Heart right ventricle (tissue), 16 donors: Measurements from ENCODE around the gene RHOV. TPM values are rescaled to one million over a fixed set of nuclear protein-coding genes. Genes with fewer than 3 reads are reported as not detected.

Experiments used
- ATAC-seq, 8 donors: fragments of 200-7000 bp; cut with Tn5 transposase; one replicate each; pipeline ENCODE4 v1.9.1; 2020; ENCODE audit warnings: mild to moderate bottlenecking in 8 of 8, moderate library complexity in 8 of 8, moderate number of reproducible peaks in 1 of 8
- DNase-seq, 2 donors: peaks; one replicate each; pipeline ENCODE4 v3.0.0-alpha.2; 2020
- H3K27ac ChIP-seq, 10 donors: fragments of 200-600 bp; sonication (generic) in 2 of 10; one replicate each; pipeline versions ENCODE4 v1.5.0 to v1.8.0; 2020 to 2022; ENCODE audit warnings: mild to moderate bottlenecking in 3 of 10
- H3K27me3 ChIP-seq, 7 donors: fragments of 200-600 bp; one replicate each; pipeline ENCODE4 v1.8.0; 2021 to 2022; ENCODE audit warnings: mild to moderate bottlenecking in 2 of 7
- H3K36me3 ChIP-seq, 9 donors: fragments of 200-600 bp; sonication (generic) in 1 of 9; one replicate each; pipeline versions ENCODE4 v1.5.0 to v1.8.0; 2020 to 2022; ENCODE audit warnings: mild to moderate bottlenecking in 2 of 9
- H3K4me1 ChIP-seq, 9 donors: fragments of 200-600 bp; sonication (generic) in 1 of 9; one replicate each; pipeline versions ENCODE4 v1.5.0 to v1.8.0; 2020 to 2022; ENCODE audit warnings: mild to moderate bottlenecking in 4 of 9
- H3K4me3 ChIP-seq, 10 donors: fragments of 200-600 bp; sonication (generic) in 2 of 10; one replicate each; pipeline versions ENCODE4 v1.5.0 to v1.8.0; 2020 to 2022; ENCODE audit warnings: mild to moderate bottlenecking in 7 of 10, moderate library complexity in 2 of 10
- H3K9me3 ChIP-seq, 11 donors: fragments of 200-600 bp in 10 of 11; sonication (generic) in 2 of 11; one replicate each; pipeline versions ENCODE4 v1.5.0 to v1.8.0; 2013 to 2022; ENCODE audit warnings: mild to moderate bottlenecking in 2 of 11, control low read depth in 1 of 11, moderate library complexity in 1 of 11
- CTCF ChIP-seq, 9 donors: fragments of 200-600 bp; sonication (generic) in 2 of 9; IDR thresholded peaks; one replicate each; pipeline versions ENCODE4 v1.5.0 to v1.8.0; 2021 to 2022; ENCODE audit warnings: antibody characterized with exemption in 9 of 9, mild to moderate bottlenecking in 5 of 9, moderate library complexity in 1 of 9
- WGBS, 2 donors: extraction: QIAGEN DNeasy Blood & Tissue Kit; methylation state at CpG; one replicate each; pipeline ENCODE4 v1.1.7; 2013; ENCODE audit warnings: inconsistent platforms in 1 of 2; 5-methylcytosine and 5-hydroxymethylcytosine counted together
- intact Hi-C, 10 donors: fragments of 100-400 bp; cut with DNase I; formaldehyde crosslinking; loops; one replicate each; pipeline versions ENCODE4 v1.11.1 to v1.14.2; 2022
- polyA plus RNA-seq, 2 donors: library from polyadenylated mRNA; stranded (reverse); fragments of 200-250 nt; gene quantifications; one replicate each; pipeline ENCODE4 v1.2.3, GENCODE V29; 2013
- total RNA-seq, 10 donors: library from RNA; stranded (reverse); fragmentation: NEBNext Ultra II Directional in 3 of 10; extraction: Animal tissue kit (Norgen Biotek cat#: 25700) in 3 of 10; gene quantifications; one replicate each; pipeline versions ENCODE4 v1.2.1 to v1.2.4, GENCODE V29; 2021 to 2023
- donor health status: Arrhythmogenic right ventricular cardiomyopathy.
- donor health status: ischemic (EF 13 %, LVEDD 7.1; RV severe dilation, severe dysfunction).
- donor health status: healthy with polysubstance abuse.
- donor health status: DM: no; HTN: yes; CAD: no.
- donor health status: DM: no; HTN: no; CAD: no.
- donor health status: ischemic (EF 25% LVEDD 6.9; RV normal size, moderate dysfunction).
- donor health status: ischemic (EF 25% LVEDD 5.7; RV mildly dilated, moderate dysfunction).
- donor health status: healthy.
- donor health status: DM: yes; HTN: yes; CAD: no.
- donor health status: Ischemic cardiomyopathy.
- donor health status: ischemic (EF 35%, LVEDD 5.7; RV mildly dilated, moderate dysfunction).
- donor health status: nonischemic (EF 11% LVEDD 7.7; RV severe dilation, severe dysfunction).
- donor health status: DM: yes; HTN: yes; CAD: no.
- donor health status: PGD.
- donor health status: ischemic (EF 29% LVEDD 5.4; RV normal size, mild dysfunction).
- donor health status: nonischemic (EF 23%, LVEDD 6.1; RV moderate dilation, normal function).

Gene RHOV
- total and polyA plus RNA-seq, 12 donors, result 0.03 TPM; not detected in 11

- no peak overlapping the region for H3K4me3 ChIP-seq
- TF ChIP-seq CTCF (IDR thresholded peaks at IDR 0.05), result peak; percentile 86 to 95 (median 93)
- intact Hi-C loops, result loop anchor here in 9 of 10 donors (2.0 to 10.0 kb wide), 6 partner anchors 35 to 330 kb away; partner anchors contain the start of gene VPS18 (in 6 of the 9)
- H3K4me1 ChIP-seq, result peaks cover 0 to 20% (median 0%) of the 10 kb centered on the region in 9 donors
- H3K27me3 ChIP-seq, result peaks cover 0 to 19% (median 0%) of the 10 kb centered on the region in 7 donors
- H3K9me3 ChIP-seq, result no peaks in the 10 kb centered on the region
- no peaks in the 10 kb centered on the region for H3K36me3 ChIP-seq
- no peak overlapping the region for H3K27ac ChIP-seq
- WGBS, 2 donors, result 24 to 25% methylated on average over 15 of the region's 15 CpGs
- DNase-seq (peak; percentile 57 to 73), ATAC-seq (peak; percentile 75 to 89 (median 84))
Observed at GRCh38 chr15:40857601-40858341, 16.3 kb downstream of the RHOV start.

DNA sequence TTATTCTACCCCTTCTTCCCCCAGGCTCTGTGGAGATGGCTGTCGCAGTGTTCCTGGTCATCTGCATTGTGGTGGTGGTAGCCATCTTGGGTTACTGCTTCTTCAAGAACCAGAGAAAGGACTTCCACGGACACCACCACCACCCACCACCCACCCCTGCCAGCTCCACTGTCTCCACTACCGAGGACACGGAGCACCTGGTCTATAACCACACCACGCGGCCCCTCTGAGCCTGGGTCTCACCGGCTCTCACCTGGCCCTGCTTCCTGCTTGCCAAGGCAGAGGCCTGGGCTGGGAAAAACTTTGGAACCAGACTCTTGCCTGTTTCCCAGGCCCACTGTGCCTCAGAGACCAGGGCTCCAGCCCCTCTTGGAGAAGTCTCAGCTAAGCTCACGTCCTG lies 17.3 kb downstream of the RHOV start:
- no peak for TF ChIP-seq CTCF (IDR thresholded peaks at IDR 0.05)
- Histone ChIP-seq H3K27ac (no peak overlapping the region), H3K9me3 (no peaks in the 10 kb centered on the region), H3K27me3 (peaks cover 0 to 19% (median 0%) of the 10 kb centered on the region in 7 donors), H3K36me3 (no peaks in the 10 kb centered on the region), H3K4me3 (no peak overlapping the region), H3K4me1 (peaks cover 0 to 20% (median 0%) of the 10 kb centered on the region in 9 donors)
- ATAC-seq (no peak), DNase-seq (no peak)
- WGBS, 2 donors, result 70 to 76% methylated on average over 8 of the region's 8 CpGs
- intact Hi-C loops, result loop anchor here in 8 of 10 donors (2.0 to 10.0 kb wide), 5 partner anchors 36 to 331 kb away; partner anchors contain the start of gene VPS18 (in 4 of the 8)

DNA sequence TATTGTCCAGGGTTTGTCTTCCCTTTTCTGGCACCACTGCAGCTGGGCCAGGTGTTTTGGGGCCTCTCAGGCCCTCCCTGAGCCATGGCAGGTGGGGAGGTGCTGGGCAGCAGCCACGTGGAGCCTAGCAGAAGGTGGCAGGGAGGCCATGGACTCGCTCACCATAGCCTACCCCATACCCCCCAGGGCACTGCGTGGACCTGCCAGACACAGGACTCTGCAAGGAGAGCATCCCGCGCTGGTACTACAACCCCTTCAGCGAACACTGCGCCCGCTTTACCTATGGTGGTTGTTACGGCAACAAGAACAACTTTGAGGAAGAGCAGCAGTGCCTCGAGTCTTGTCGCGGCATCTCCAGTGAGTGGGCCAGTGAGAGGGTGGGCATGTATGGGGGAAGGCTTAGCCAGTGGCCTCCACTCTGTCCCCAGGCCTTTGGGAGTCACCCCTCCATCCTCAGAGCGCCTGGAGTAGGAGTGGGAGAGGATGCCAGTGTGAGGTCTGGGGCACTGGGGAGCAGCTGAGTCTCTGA lies 18.3 kb downstream of the RHOV start:
- H3K36me3 ChIP-seq, result no peaks in the 10 kb centered on the region
- TF ChIP-seq CTCF (IDR thresholded peaks at IDR 0.05), result no peak
- no peak overlapping the region for H3K27ac ChIP-seq
- DNase-seq (no peak), ATAC-seq (no peak)
- peaks cover 0 to 19% (median 0%) of the 10 kb centered on the region in 7 donors for H3K27me3 ChIP-seq
- WGBS, 2 donors, result 81 to 86% methylated on average over 13 of the region's 13 CpGs
- peaks cover 0 to 19% (median 0%) of the 10 kb centered on the region in 9 donors for H3K4me1 ChIP-seq
- no peaks in the 10 kb centered on the region for H3K9me3 ChIP-seq
- no peak overlapping the region for H3K4me3 ChIP-seq
- intact Hi-C loops, result loop anchor here in 9 of 10 donors (1.0 to 10.0 kb wide), 6 partner anchors 31 to 332 kb away; partner anchors contain the start of gene VPS18 (in 4 of the 9)

GRCh38 chr15:40854161-40854560 lies 19.9 kb downstream of the RHOV start:
- Histone ChIP-seq H3K9me3 (no peaks in the 10 kb centered on the region), H3K4me1 (peaks cover 0 to 14% (median 0%) of the 10 kb centered on the region in 9 donors), H3K36me3 (no peaks in the 10 kb centered on the region), H3K27me3 (peaks cover 0 to 14% (median 0%) of the 10 kb centered on the region in 7 donors), H3K27ac (no peak overlapping the region), H3K4me3 (no peak overlapping the region)
- DNase-seq (no peak), ATAC-seq (no peak)
- intact Hi-C loops, result loop anchor here in 2 of 10 donors (10.0 kb wide), 1 partner anchor 331 kb away; no protein-coding TSS in a partner anchor
- TF ChIP-seq CTCF (IDR thresholded peaks at IDR 0.05), result no peak
- WGBS, 2 donors, result 55 to 63% methylated on average over 10 of the region's 10 CpGs
